ENCODE data around the gene SPATA13.

SPATA13 gene

GRCh38 chr13:24141333-24141910, 19.1 kb upstream of the SPATA13 start:
- no peak for DNase-seq (ENCODE audit: low spot score)

- no peak for DNase-seq (ENCODE audit: low spot score)
These were observed 18.1 kb upstream of the SPATA13 start for GRCh38 chr13:24142453-24142852.

- no peak for DNase-seq (ENCODE audit: low spot score)
These were observed 17.6 kb upstream of the SPATA13 start for GRCh38 chr13:24142886-24143285.

GRCh38 chr13:24145240-24145639, 15.3 kb upstream of the SPATA13 start:
- no peak for DNase-seq (ENCODE audit: low spot score)

GRCh38 chr13:24145674-24146073, 14.8 kb upstream of the SPATA13 start:
- DNase-seq (ENCODE audit: low spot score): no peak

GRCh38 chr13:24146961-24147569, 13.5 kb upstream of the SPATA13 start:
- DNase-seq (ENCODE audit: low spot score): no peak

- DNase-seq (ENCODE audit: low spot score): no peak
These were observed 13.0 kb upstream of the SPATA13 start for GRCh38 chr13:24147570-24147963.

- DNase-seq (ENCODE audit: low spot score): no peak
These were observed 11.9 kb upstream of the SPATA13 start for GRCh38 chr13:24148414-24149235.

GRCh38 chr13:24149246-24150032, 11.1 kb upstream of the SPATA13 start:
- no peak for DNase-seq (ENCODE audit: low spot score)

GRCh38 chr13:24150572-24150971, 9.9 kb upstream of the SPATA13 start:
- no peak for DNase-seq (ENCODE audit: low spot score)

- DNase-seq (ENCODE audit: low spot score): no peak
These were observed 8.7 kb upstream of the SPATA13 start for GRCh38 chr13:24151864-24152263.

GRCh38 chr13:24152292-24153214, 8.0 kb upstream of the SPATA13 start:
- peak; percentile 26 for DNase-seq (ENCODE audit: low spot score)

- DNase-seq (ENCODE audit: low spot score): no peak
These were observed 7.2 kb upstream of the SPATA13 start for GRCh38 chr13:24153347-24153746.

GRCh38 chr13:24153979-24154701, 6.4 kb upstream of the SPATA13 start:
- no peak for DNase-seq (ENCODE audit: low spot score)

- DNase-seq (ENCODE audit: low spot score): no peak
These were observed 1.2 kb upstream of the SPATA13 start for GRCh38 chr13:24159357-24159756.

GRCh38 chr13:24161010-24161775, 673 bp downstream of the SPATA13 start:
- DNase-seq (ENCODE audit: low spot score): peak; percentile 48

GRCh38 chr13:24161980-24162525, 1.5 kb downstream of the SPATA13 start:
- no peak for DNase-seq (ENCODE audit: low spot score)

- DNase-seq (ENCODE audit: low spot score): no peak
These were observed 2.1 kb downstream of the SPATA13 start for GRCh38 chr13:24162604-24163003.

- no peak for DNase-seq (ENCODE audit: low spot score)
These were observed 5.2 kb downstream of the SPATA13 start for GRCh38 chr13:24165746-24166145.

- DNase-seq (ENCODE audit: low spot score): no peak
These were observed 6.0 kb downstream of the SPATA13 start for GRCh38 chr13:24166561-24166960.
